OCI-LY7 (cell line): ENCODE results near the gene GNE. TPM values are rescaled to one million over a fixed set of nuclear protein-coding genes. Genes with fewer than 3 reads are reported as not detected.

Experiments used
- BruUV-seq: library from RNA; stranded (reverse); fragments of 400-500 nt; replicated peaks from 2 replicates; lab custom pipeline; 2021; lab: Mats Ljungman, UMichigan
- CTCF ChIA-PET: fragments of 300-600 bp; sonication (Branson Sonifier 250); formaldehyde crosslinking; loops from one replicate; lab custom pipeline; 2022; ENCODE audit warnings: antibody characterized with exemption; ENCODE audit not compliant: unreplicated experiment; lab: Charles Lee
- POLR2A ChIA-PET: fragments of 300-600 bp; sonication (Branson Sonifier 250); formaldehyde crosslinking; loops from one replicate; lab custom pipeline; 2022; ENCODE audit warnings: antibody characterized with exemption; lab: Charles Lee
- DNase-seq: peaks from one replicate; pipeline ENCODE4 v3.0.0-alpha.2; 2015; ENCODE audit warnings: low spot score
- H2AFZ ChIP-seq: fragments of 200-600 bp; sonication (generic), shearing (Covaris generic); 2 replicates; pipeline ENCODE4 v1.6.1; 2014; ENCODE audit warnings: mild to moderate bottlenecking, antibody characterized with exemption, low read length, moderate library complexity
- H3K27ac ChIP-seq: fragments of 200-600 bp; sonication (generic); 2 replicates; pipeline ENCODE4 v1.5.1; 2014; ENCODE audit warnings: mixed run types, low read depth, mild to moderate bottlenecking, moderate library complexity, low read length, inconsistent platforms; ENCODE audit not compliant: poor library complexity, severe bottlenecking
- H3K36me3 ChIP-seq: fragments of 200-600 bp; sonication (generic); 2 replicates; pipeline ENCODE4 v1.6.1; 2014; ENCODE audit warnings: mild to moderate bottlenecking, antibody characterized with exemption, low read length, moderate library complexity, mixed read lengths; ENCODE audit not compliant: insufficient read depth
- H3K4me1 ChIP-seq: fragments of 200-600 bp; sonication (generic); 2 replicates; pipeline ENCODE4 v1.5.1; 2014; ENCODE audit warnings: mild to moderate bottlenecking, low read length; ENCODE audit not compliant: insufficient read depth, poor library complexity, severe bottlenecking
- H3K4me2 ChIP-seq: fragments of 200-600 bp; sonication (generic); 2 replicates; pipeline ENCODE4 v1.6.1; 2014; ENCODE audit warnings: mild to moderate bottlenecking, low read length
- H3K4me3 ChIP-seq: fragments of 200-600 bp; sonication (generic); 2 replicates; pipeline ENCODE4 v1.5.1; 2014; ENCODE audit warnings: mild to moderate bottlenecking, low read depth, low read length; ENCODE audit not compliant: poor library complexity, severe bottlenecking
- H3K79me2 ChIP-seq: fragments of 200-600 bp; sonication (generic); 2 replicates; pipeline ENCODE4 v1.6.1; 2016; ENCODE audit warnings: low read depth, mild to moderate bottlenecking, low read length, moderate library complexity, mixed read lengths; ENCODE audit not compliant: insufficient read depth
- H3K9me2 ChIP-seq: fragments of 200-600 bp; sonication (generic); 2 replicates; pipeline ENCODE4 v1.6.1; 2016; ENCODE audit warnings: mild to moderate bottlenecking, low read length, mixed read lengths; ENCODE audit not compliant: insufficient read depth
- H3K9me3 ChIP-seq: fragments of 200-600 bp; sonication (generic); 2 replicates; pipeline ENCODE4 v1.6.1; 2014; ENCODE audit warnings: mild to moderate bottlenecking, mixed run types, low read length, mixed read lengths
- H4K20me1 ChIP-seq: fragments of 200-600 bp; sonication (generic); 2 replicates; pipeline ENCODE4 v1.6.1; 2014; ENCODE audit warnings: mild to moderate bottlenecking, antibody characterized with exemption, low read length, moderate library complexity, mixed read lengths; ENCODE audit not compliant: insufficient read depth
- EZH2phosphoT487 ChIP-seq: fragments of 200-600 bp; sonication (generic); IDR thresholded peaks from 2 replicates; pipeline ENCODE4 v1.6.1; 2018; ENCODE audit warnings: low read depth, borderline replicate concordance, mild to moderate bottlenecking, mixed run types, antibody characterized with exemption, low read length, moderate library complexity, mixed read lengths
- intact Hi-C: fragments of 100-400 bp; cut with micrococcal nuclease; formaldehyde crosslinking; loops from one replicate; pipeline ENCODE4 v1.10.0; 2022; ENCODE audit not compliant: unreplicated experiment
- total RNA-seq, 2 experiments: library from RNA; depleted of rRNA in 1 of 2; stranded (reverse); fragments of >200 nt in 1 of 2; shearing (Covaris generic) in 1 of 2; gene quantifications; 2 replicates each; pipeline ENCODE4 v1.2.3, GENCODE V29; 2014 to 2022
- TF ChIP-seq, protein P1 (sequence below): fragments of 200-600 bp; sonication (generic); conservative IDR thresholded peaks from 2 replicates; pipeline ENCODE4 v1.5.1; 2014; ENCODE audit warnings: mild to moderate bottlenecking, antibody characterized with exemption, low read length, moderate library complexity, mixed read lengths

GNE gene
- total RNA-seq, 2 experiments from 2014 or later, result 15.5 to 27.7 TPM

DNA sequence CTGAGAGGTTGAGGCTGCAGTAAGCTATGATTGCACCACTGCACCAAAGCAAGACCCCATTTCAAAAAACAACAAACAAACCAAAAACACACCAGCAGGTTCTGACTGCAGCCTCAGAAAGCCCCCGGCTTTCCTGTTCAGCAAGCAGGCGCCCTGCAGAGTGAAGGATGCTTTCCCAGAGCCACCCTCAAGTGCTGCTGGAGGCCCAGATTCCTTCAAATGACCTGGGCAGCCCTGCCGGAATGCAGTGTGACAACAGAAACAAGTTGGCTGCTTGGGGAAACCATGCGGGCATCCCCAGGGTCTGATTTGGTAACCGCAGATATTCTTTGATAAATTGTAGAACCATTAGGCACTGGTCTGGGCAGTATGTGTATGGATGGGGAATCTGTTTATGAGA is 35.7 kb upstream of the GNE start:
- intact Hi-C loops, result no loop called here
- H3K79me2 ChIP-seq, result no peaks in the 10 kb centered on the region
- no peaks in the 10 kb centered on the region for H3K9me3 ChIP-seq
- no peaks in the 10 kb centered on the region for H4K20me1 ChIP-seq
- no peak for DNase-seq
- no peak overlapping the region for H3K4me3 ChIP-seq
- POLR2A ChIA-PET, result no interaction called here
- TF ChIP-seq, protein P1, sequence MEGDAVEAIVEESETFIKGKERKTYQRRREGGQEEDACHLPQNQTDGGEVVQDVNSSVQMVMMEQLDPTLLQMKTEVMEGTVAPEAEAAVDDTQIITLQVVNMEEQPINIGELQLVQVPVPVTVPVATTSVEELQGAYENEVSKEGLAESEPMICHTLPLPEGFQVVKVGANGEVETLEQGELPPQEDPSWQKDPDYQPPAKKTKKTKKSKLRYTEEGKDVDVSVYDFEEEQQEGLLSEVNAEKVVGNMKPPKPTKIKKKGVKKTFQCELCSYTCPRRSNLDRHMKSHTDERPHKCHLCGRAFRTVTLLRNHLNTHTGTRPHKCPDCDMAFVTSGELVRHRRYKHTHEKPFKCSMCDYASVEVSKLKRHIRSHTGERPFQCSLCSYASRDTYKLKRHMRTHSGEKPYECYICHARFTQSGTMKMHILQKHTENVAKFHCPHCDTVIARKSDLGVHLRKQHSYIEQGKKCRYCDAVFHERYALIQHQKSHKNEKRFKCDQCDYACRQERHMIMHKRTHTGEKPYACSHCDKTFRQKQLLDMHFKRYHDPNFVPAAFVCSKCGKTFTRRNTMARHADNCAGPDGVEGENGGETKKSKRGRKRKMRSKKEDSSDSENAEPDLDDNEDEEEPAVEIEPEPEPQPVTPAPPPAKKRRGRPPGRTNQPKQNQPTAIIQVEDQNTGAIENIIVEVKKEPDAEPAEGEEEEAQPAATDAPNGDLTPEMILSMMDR, result no peak
- TF ChIP-seq EZH2phosphoT487, result no peak
- H3K4me2 ChIP-seq, result no peak overlapping the region
- CTCF ChIA-PET, result no interaction called here
- BruUV-seq, result no TSS peak
- no peaks in the 10 kb centered on the region for H3K9me2 ChIP-seq
- H3K36me3 ChIP-seq, result no peaks in the 10 kb centered on the region
- H3K27ac ChIP-seq, result no peak overlapping the region
- no peaks in the 10 kb centered on the region for H3K4me1 ChIP-seq
- no peak overlapping the region for H2AFZ ChIP-seq

DNA sequence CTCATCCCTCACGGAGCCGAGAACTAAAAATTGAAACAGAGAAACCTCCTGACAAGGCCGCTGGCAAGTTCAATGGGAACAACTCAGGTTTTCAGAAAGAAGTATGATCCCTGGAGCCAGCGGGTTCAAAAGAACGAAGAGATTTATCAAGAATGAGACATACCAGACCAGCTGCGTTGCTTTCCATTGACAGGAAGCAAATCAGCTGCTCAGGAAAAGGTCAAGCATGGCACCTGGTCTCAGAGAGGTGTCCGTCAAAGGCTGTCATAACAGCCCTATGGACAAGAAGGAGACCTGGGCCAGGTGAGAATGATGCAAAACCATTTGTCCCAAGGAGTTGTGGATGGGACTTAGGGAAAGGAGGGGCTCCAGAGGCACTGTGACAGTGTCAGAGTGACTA is 34.9 kb upstream of the GNE start:
- H3K27ac ChIP-seq, result no peak overlapping the region
- intact Hi-C loops, result no loop called here
- no peak overlapping the region for H3K4me3 ChIP-seq
- H3K4me1 ChIP-seq, result no peaks in the 10 kb centered on the region
- no peaks in the 10 kb centered on the region for H4K20me1 ChIP-seq
- H3K9me3 ChIP-seq, result no peaks in the 10 kb centered on the region
- CTCF ChIA-PET, result no interaction called here
- H3K36me3 ChIP-seq, result no peaks in the 10 kb centered on the region
- TF ChIP-seq, protein P1, result no peak
- TF ChIP-seq EZH2phosphoT487, result no peak
- no peaks in the 10 kb centered on the region for H3K79me2 ChIP-seq
- H3K9me2 ChIP-seq, result no peaks in the 10 kb centered on the region
- BruUV-seq, result no TSS peak
- no peak overlapping the region for H2AFZ ChIP-seq
- POLR2A ChIA-PET, result no interaction called here
- no peak for DNase-seq
- no peak overlapping the region for H3K4me2 ChIP-seq

DNA sequence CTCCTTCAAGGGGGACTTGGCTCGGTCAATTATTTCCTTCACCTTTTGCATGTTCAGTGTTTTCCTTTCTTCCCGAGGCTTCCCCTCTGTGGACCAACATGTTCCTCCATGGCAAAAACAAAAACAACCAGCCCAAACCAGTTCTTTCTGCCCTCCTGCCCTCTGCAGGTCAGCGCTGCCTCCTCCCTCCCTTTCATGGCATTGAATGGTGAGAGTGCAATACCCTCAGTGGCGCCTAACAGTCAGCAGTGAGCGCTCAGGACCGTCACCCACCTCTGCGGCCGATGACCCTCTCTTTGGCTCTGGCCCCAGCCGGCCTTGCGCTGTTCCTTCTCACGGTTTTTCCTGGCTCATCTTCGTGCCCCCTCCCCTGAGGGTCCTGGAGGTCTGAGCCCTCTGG is 34.4 kb upstream of the GNE start:
- Histone ChIP-seq H3K9me2 (no peaks in the 10 kb centered on the region), H3K27ac (no peak overlapping the region), H3K79me2 (no peaks in the 10 kb centered on the region), H4K20me1 (no peaks in the 10 kb centered on the region), H3K4me1 (no peaks in the 10 kb centered on the region), H3K4me3 (no peak overlapping the region), H3K9me3 (no peaks in the 10 kb centered on the region), H3K4me2 (no peak overlapping the region), H3K36me3 (no peaks in the 10 kb centered on the region), H2AFZ (no peak overlapping the region)
- TF ChIP-seq EZH2phosphoT487, result no peak
- TF ChIP-seq, protein P1, result no peak
- intact Hi-C loops, result no loop called here
- POLR2A ChIA-PET, result interaction anchor here (0.7 kb wide), 1 partner anchor 75 kb away, joined by 3 read pairs; no protein-coding TSS in a partner anchor
- CTCF ChIA-PET, result no interaction called here
- DNase-seq, result no peak
- BruUV-seq, result no TSS peak
